ENCODE results near the gene STOML1. TPM values are rescaled to one million over a fixed set of nuclear protein-coding genes. Genes with fewer than 3 reads are reported as not detected.

The STOML1 gene, protein sequence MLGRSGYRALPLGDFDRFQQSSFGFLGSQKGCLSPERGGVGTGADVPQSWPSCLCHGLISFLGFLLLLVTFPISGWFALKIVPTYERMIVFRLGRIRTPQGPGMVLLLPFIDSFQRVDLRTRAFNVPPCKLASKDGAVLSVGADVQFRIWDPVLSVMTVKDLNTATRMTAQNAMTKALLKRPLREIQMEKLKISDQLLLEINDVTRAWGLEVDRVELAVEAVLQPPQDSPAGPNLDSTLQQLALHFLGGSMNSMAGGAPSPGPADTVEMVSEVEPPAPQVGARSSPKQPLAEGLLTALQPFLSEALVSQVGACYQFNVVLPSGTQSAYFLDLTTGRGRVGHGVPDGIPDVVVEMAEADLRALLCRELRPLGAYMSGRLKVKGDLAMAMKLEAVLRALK
- total RNA-seq (ENCODE audit: unreplicated experiment), result 14.3 TPM
- long read RNA-seq, full-length matches to known transcripts, result 7 of 11 reads
- long read RNA-seq, partial matches to known transcripts, result 0 of 11 reads
- long read RNA-seq, other reads (novel, unspliced or antisense), result 4 of 11 reads

GRCh38 chr15:73991726-73992593, at the start of gene STOML1:
TSS of gene STOML1 (minus strand) at chr15:73992295. CDS start at chr15:73992223, 72 bp downstream.
- peak; percentile 81 for TF ChIP-seq CTCF (IDR thresholded peaks at IDR 0.05; ENCODE audit: unreplicated experiment)
- H3K36me3 Mint-ChIP-seq (ENCODE audit: low read depth, unreplicated experiment), result no peaks in the 10 kb centered on the region
- no peak within 1 kb of the TSS for H3K27ac Mint-ChIP-seq (ENCODE audit: unreplicated experiment)
- peaks cover 14% of the 10 kb centered on the region for H3K27me3 Mint-ChIP-seq (ENCODE audit: unreplicated experiment)
- peak; percentile 97 for DNase-seq (ENCODE audit: low spot score)
- H3K9me3 Mint-ChIP-seq (ENCODE audit: unreplicated experiment), result no peaks in the 10 kb centered on the region
- H3K4me3 Mint-ChIP-seq (ENCODE audit: unreplicated experiment), result peak within 1 kb of the TSS; percentile 88
- peaks cover 48% of the 10 kb centered on the region for H3K4me1 Mint-ChIP-seq (ENCODE audit: unreplicated experiment)

DNA sequence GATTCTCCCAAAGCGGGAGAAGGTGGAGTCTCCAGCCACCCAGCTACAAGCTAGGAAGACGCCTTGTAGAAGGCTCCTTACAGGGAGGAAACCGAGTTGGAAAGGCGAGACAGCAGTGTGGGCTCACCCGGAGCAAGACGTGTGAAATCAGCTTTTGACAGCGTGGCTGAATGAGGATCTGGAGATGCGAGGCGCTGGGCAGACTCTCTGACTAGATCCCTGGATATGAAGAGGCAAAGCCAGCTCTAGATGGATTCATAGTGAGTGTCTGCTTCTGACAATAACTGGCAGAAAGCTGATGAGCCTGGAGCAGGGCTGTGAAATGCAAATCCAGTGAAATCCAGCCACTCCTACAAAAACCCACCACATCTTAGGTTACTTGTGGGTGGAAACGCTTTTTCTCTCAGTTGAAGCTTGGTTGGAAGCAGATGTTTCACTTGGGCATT, 49.2 kb upstream of the STOML1 start:
- no peak for TF ChIP-seq CTCF (IDR thresholded peaks at IDR 0.05; ENCODE audit: unreplicated experiment)

DNA sequence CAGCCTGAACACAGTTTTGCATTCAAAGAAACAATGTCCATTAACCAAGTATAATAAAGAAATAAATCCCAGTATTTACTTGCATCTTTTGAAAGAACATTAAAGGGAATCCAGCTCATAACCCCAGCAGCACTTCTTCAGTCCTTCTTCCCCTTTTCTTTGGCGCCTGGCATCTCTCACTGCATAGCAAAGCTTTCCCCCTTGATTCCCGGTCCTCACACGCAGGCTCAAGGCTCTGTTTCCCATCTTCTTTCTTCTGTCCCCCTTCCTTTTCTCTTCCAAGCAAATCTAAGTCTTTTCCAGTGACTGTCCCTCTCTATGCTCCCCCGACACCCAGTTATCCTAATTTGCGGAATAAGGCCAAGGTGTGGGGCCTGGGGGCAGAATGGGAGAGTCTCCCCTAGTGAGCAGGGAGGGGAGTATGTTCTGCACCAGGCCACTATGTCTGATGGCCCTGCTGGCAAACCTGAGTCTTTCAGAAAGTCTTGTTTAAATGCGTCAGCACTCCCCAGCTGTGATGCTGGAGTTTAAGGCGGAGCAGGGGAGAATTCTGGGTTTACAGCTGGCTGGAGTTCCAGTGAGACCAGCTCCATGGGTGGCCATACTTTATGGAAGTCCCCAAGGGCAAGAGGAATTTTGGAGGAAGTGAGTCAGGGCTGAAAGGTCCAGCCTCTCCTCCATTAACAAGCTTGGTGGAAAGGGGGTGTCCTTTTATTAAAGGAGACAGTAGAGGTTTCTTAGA, 48.2 kb upstream of the STOML1 start:
- H3K4me1 Mint-ChIP-seq (ENCODE audit: unreplicated experiment), result peaks cover 28% of the 10 kb centered on the region
- peaks cover 13% of the 10 kb centered on the region for H3K27me3 Mint-ChIP-seq (ENCODE audit: unreplicated experiment)
- H3K36me3 Mint-ChIP-seq (ENCODE audit: low read depth, unreplicated experiment), result peaks cover 26% of the 10 kb centered on the region
- TF ChIP-seq CTCF (IDR thresholded peaks at IDR 0.05; ENCODE audit: unreplicated experiment), result no peak
- no peak overlapping the region for H3K4me3 Mint-ChIP-seq (ENCODE audit: unreplicated experiment)
- no peak for DNase-seq (ENCODE audit: low spot score)
- no peaks in the 10 kb centered on the region for H3K9me3 Mint-ChIP-seq (ENCODE audit: unreplicated experiment)
- peak overlapping the region; percentile 24 for H3K27ac Mint-ChIP-seq (ENCODE audit: unreplicated experiment)

More for the DNA sequence above, 49.2 kb upstream of the STOML1 start:
- Mint-ChIP-seq H3K27me3 (ENCODE audit: unreplicated experiment) (peaks cover 15% of the 10 kb centered on the region), H3K36me3 (ENCODE audit: low read depth, unreplicated experiment) (peaks cover 22% of the 10 kb centered on the region), H3K9me3 (ENCODE audit: unreplicated experiment) (no peaks in the 10 kb centered on the region), H3K4me1 (ENCODE audit: unreplicated experiment) (peaks cover 24% of the 10 kb centered on the region), H3K27ac (ENCODE audit: unreplicated experiment) (no peak overlapping the region), H3K4me3 (ENCODE audit: unreplicated experiment) (no peak overlapping the region)
- no peak for DNase-seq (ENCODE audit: low spot score)

DNA sequence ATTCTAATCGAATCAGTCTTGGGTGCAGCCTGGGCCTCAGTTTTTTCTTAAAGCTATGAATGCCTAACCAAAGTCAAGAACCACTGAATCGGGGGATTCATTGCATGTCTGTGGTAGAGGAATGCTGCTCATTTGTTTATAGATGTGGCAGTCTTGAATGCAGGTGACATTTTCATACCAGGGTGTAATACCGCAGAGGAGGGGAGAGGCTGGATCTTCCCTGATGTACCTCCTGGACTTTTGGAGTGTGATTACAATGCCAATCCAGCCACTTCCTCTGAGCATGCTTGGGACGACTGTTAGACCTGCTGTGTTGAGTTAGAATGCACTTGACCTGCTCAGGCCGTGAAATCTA, 47.5 kb upstream of the STOML1 start:
- no peak for TF ChIP-seq CTCF (IDR thresholded peaks at IDR 0.05; ENCODE audit: unreplicated experiment)
- Mint-ChIP-seq H3K27me3 (ENCODE audit: unreplicated experiment) (peaks cover 15% of the 10 kb centered on the region), H3K4me3 (ENCODE audit: unreplicated experiment) (no peak overlapping the region), H3K27ac (ENCODE audit: unreplicated experiment) (no peak overlapping the region), H3K4me1 (ENCODE audit: unreplicated experiment) (peaks cover 28% of the 10 kb centered on the region), H3K9me3 (ENCODE audit: unreplicated experiment) (no peaks in the 10 kb centered on the region), H3K36me3 (ENCODE audit: low read depth, unreplicated experiment) (peaks cover 31% of the 10 kb centered on the region)
- no peak for DNase-seq (ENCODE audit: low spot score)

Measured in endothelial cell (in vitro differentiated cells).